ENCODE data around the gene NONO.
"Not testable (repeated sequence)": the region's sequence is repeated elsewhere in the genome, so short reads cannot be mapped to it uniquely, and the experiment has no call there.

NONO gene

GRCh38 chrX:71285929-71286328 is 2.5 kb downstream of the NONO start:
- no peak for DNase-seq (ENCODE audit: low spot score)

- DNase-seq (ENCODE audit: low spot score) = no peak
Measured at GRCh38 chrX:71291381-71291780, 7.9 kb downstream of the NONO start.

DNA sequence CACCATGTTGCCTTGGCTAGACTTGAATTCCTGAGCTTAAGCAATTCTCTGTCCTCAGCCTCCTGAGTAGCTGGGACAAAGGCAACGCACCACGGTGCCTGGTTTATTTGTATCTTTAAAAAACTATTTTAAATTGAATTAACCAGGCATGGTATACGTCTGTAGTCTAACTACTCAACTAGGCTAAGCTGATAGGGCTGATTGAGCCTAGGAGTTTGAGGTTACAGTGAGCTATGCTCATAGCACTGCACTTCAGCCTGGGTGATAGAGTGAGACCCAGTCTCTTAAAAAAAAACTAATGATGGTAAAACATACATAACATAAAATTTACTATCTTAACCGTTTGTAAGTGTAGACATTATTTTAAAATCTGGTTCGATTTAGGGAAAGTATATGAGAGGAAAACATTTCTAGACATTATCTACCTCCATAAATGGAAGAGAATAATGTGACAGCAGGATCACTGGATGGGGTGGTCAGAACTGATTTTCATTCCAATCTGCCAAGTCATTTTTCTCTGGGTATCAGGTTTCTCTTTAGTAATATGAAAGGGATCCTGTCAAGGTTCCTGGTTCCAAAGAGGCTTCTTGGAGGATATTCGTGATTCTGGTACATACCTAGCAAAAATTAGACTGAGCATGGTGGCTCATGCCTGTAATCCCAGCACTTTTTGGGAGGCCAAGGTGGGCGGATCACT is 9.4 kb downstream of the NONO start:
- DNase-seq (ENCODE audit: low spot score) = peak; percentile 35

- DNase-seq (ENCODE audit: low spot score) = no peak
Measured at GRCh38 chrX:71296806-71297205, 13.4 kb downstream of the NONO start.

GRCh38 chrX:71298119-71298518 is 14.7 kb downstream of the NONO start:
- no peak for DNase-seq (ENCODE audit: low spot score)

DNA sequence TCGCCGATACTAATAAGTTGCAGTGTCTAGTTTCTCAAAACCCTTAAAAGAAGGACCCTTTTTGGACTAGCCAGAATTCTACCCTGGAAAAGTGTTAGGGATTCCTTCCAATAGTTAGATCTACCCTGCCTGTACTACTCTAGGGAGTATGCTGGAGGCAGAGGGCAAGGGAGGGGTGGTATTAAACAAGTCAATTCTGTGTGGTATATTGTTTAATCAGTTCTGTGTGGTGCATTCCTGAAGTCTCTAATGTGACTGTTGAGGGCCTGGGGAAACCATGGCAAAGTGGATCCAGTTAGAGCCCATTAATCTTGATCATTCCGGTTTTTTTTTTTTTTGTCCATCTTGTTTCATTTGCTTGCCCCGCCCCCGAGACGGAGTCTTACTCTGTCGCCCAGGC is 16.6 kb downstream of the NONO start:
- DNase-seq (ENCODE audit: low spot score) = not testable (repeated sequence)

GRCh38 chrX:71300495-71300894 is 17.1 kb downstream of the NONO start:
- DNase-seq (ENCODE audit: low spot score) = not testable (repeated sequence)

DNA sequence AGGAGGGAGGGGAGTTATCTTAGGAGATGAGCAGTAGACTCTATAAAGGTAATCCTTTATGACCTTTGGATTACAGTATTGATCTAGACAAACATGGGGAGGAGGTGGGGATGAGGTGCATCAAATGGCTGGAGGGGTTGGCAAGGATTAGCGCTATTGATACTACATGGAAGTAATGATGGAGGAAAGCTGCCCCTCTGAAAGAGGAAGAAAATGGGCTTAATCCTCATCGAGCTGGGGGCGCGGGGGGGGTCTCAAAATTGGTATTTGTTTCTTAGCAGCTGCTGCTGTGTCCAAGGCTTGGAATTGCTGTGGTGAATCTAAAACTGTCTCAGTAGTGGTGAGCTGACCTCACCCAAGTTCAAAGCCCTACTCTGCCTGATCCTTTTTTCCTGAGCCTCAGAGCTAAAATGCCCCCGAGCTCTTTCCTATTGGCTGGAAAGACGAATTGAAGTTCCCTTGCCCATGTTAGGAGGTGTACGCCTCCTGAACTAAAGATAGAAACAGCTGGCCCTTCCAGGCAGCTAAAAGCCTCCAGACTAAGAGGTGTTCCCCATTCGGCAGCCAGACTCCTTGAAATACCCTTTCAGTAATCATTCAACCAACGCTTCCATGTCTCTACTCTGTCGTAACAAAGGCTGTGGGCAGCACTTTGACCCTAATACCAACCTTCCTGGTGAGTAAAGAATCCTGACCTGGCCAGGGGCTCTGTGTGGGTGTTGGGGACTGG is 17.9 kb downstream of the NONO start, which contains the start of gene ITGB1BP2:
Gene ITGB1BP2, plus strand, starts transcription at position 556 of the 730 bp plus-strand sequence. Its CDS starts 57 bp downstream, at position 613.
- DNase-seq (ENCODE audit: low spot score) = peak; percentile 14

GRCh38 chrX:71302461-71303213 is 19.2 kb downstream of the NONO start:
- DNase-seq (ENCODE audit: low spot score) = peak; percentile 14

DNA sequence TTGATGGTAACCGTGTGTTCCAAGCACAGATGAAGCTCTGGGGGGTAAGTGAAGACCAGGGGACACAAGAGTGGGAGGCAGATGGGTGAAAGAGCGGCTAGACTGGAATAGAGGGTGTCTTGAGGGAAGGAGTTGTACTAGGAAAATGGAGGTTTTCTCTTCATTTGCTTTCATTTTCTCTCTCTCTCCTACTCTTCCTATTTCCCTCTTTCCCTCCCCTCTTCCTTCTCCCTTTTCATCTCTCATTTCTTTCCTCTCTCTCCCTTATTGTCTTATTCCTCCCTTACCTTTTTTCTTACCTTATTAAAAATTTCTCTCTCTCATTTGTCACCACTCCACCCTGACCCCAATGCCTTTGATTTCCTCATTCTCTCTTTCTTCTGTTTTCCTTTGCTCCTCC is 21.1 kb downstream of the NONO start:
- DNase-seq (ENCODE audit: low spot score) = no peak

DNA sequence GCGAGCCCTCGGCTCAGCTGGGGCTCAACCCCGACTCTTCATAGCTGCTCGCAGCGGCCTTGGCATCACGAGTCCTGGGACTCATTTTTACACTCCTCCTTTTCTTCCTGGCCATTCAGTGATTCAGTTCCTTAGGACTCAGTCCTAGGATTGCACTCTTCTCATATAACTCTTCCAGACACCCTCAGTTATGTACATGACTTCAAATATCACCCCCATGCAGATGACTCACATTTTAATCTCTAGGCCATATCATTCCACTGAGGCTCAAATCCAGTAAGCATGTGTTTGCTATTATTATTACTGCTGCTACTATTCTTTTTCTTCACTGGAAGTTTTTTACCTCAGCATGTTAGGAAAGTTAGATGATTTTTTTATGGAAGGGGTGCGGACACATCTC is 32.5 kb downstream of the NONO start:
- no peak for DNase-seq (ENCODE audit: low spot score)

GRCh38 chrX:71316959-71317358 is 33.5 kb downstream of the NONO start:
- not testable (repeated sequence) for DNase-seq (ENCODE audit: low spot score)

GRCh38 chrX:71320126-71320525 is 36.7 kb downstream of the NONO start:
- no peak for DNase-seq (ENCODE audit: low spot score)

- DNase-seq (ENCODE audit: low spot score) = no peak
Measured at GRCh38 chrX:71321731-71322130, 38.3 kb downstream of the NONO start.

GRCh38 chrX:71324452-71324851 is 41.0 kb downstream of the NONO start:
- DNase-seq (ENCODE audit: low spot score) = not testable (repeated sequence)

DNA sequence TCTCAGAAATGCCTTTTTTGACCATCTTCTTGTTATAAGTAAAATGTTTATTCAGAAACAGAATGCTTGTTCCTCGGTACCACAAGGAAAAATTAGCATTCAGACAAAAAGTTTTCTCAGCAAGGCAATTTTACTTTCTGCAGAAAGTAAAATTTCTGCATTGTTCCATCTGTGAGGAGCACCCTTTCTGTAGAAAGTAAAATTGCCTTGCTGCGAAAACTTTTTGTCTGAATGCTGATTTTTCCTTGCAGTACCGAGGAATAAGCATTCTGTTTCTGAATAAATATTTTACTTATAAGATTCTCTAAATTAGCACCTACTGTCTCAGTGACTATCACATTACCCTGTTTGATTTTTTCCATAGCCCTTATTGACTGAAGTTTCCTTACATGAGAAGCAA is 43.0 kb downstream of the NONO start:
- DNase-seq (ENCODE audit: low spot score) = no peak

DNA sequence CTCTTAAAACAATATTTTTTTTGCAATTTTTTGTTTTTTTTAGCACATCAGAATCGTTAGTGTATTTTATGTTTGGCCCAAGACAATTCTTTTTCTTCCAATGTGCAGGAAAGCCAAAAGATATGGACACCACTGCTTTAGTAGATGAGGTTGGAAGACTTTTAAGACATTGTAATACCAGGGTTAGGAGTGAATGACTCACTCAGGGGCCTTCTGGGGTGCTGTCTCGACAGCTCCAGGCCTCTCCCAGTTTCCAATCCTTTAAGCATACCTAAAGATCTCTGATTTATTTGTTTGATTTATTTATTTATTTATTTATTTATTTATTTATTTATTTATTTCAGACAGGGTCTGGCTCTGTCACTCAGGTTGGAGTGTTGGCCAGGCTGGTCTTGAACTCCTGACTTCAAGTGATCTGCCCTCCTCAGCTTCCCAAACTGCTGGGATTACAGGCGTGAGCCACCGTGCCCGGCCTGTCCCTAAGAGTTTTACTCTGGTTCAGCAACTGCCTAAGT is 65.8 kb downstream of the NONO start:
- DNase-seq (ENCODE audit: low spot score) = not testable (repeated sequence)

DNA sequence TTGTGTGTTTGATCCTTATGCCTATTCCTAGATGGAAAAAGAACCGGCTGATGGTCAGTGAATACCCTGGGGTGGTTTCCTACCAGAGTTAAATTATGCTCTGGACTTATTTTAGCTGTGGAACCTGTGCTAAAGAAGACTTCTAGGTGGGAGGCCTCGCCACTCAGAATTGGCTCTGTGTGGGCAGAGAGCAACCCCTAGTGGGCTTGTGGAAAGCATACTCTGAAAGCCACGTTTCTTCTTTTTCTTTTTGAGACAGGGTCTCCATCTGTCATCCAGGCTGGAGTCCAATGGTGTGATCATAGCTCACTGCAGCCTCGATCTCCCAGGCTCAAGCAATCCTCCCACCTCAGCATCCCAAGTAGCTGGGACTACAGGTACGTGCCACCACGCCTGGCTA is 66.4 kb downstream of the NONO start:
- not testable (repeated sequence) for DNase-seq (ENCODE audit: low spot score)

All from kidney tubule cell (primary cell).